Loucy (cell line): ENCODE results near the gene MACF1.

Experiments
- H2AFZ ChIP-seq: fragments of 200-600 bp; sonication (generic); 2 replicates; pipeline ENCODE4 v1.6.0; 2016; ENCODE audit warnings: antibody characterized with exemption, mild to moderate bottlenecking, low read length, moderate library complexity
- H3F3A ChIP-seq: fragments of 200-600 bp; 2 replicates; pipeline ENCODE4 v1.6.0; 2016; ENCODE audit warnings: antibody characterized with exemption, low read depth, mild to moderate bottlenecking
- H3K27me3 ChIP-seq: fragments of 200-600 bp; sonication (generic); 2 replicates; pipeline ENCODE4 v1.6.1; 2014; ENCODE audit warnings: low read length, mild to moderate bottlenecking; ENCODE audit not compliant: insufficient read depth, poor library complexity, severe bottlenecking
- H3K36me3 ChIP-seq: fragments of 200-600 bp; sonication (generic); 2 replicates; pipeline ENCODE4 v1.6.1; 2016; ENCODE audit warnings: low read length; ENCODE audit not compliant: insufficient read depth
- H3K4me1 ChIP-seq: fragments of 200-600 bp; sonication (generic); 2 replicates; pipeline ENCODE4 v1.5.1; 2014; ENCODE audit warnings: low read length, mild to moderate bottlenecking; ENCODE audit not compliant: insufficient read depth, poor library complexity, severe bottlenecking
- H3K4me2 ChIP-seq: fragments of 200-600 bp; sonication (generic); 2 replicates; pipeline ENCODE4 v1.6.0; 2014; ENCODE audit warnings: antibody characterized with exemption, low read length, low read depth, mild to moderate bottlenecking; ENCODE audit not compliant: poor library complexity, severe bottlenecking
- H3K4me3 ChIP-seq: fragments of 200-600 bp; sonication (generic); 2 replicates; pipeline ENCODE4 v1.5.1; 2014; ENCODE audit warnings: low read length, mild to moderate bottlenecking, mixed read lengths; ENCODE audit not compliant: poor library complexity, severe bottlenecking
- H3K79me2 ChIP-seq: fragments of 200-600 bp; sonication (generic); 2 replicates; pipeline ENCODE4 v1.6.1; 2014; ENCODE audit warnings: low read length; ENCODE audit not compliant: insufficient read depth
- H3K9ac ChIP-seq: fragments of 200-600 bp; sonication (generic); 2 replicates; pipeline ENCODE4 v1.6.0; 2014; ENCODE audit warnings: mild to moderate bottlenecking, low read depth, low read length, moderate library complexity; ENCODE audit not compliant: poor library complexity, severe bottlenecking
- H3K9me2 ChIP-seq: fragments of 200-600 bp; sonication (generic); replicated peaks from 2 replicates; pipeline ENCODE4 v1.6.1; 2016; ENCODE audit warnings: low read depth, low read length, mixed read lengths
- H3K9me3 ChIP-seq: fragments of 200-600 bp; sonication (generic); 2 replicates; pipeline ENCODE4 v1.6.1; 2014; ENCODE audit warnings: mild to moderate bottlenecking, antibody characterized with exemption, low read length, low read depth; ENCODE audit not compliant: insufficient read depth
- H4K20me1 ChIP-seq: fragments of 200-600 bp; sonication (generic); 2 replicates; pipeline ENCODE4 v1.6.0; 2014; ENCODE audit warnings: antibody characterized with exemption, low read length, mild to moderate bottlenecking; ENCODE audit not compliant: insufficient read depth, poor library complexity, severe bottlenecking
- EZH2phosphoT487 ChIP-seq: fragments of 200-600 bp; IDR thresholded peaks from 2 replicates; pipeline ENCODE4 v1.6.1; 2018; ENCODE audit warnings: antibody characterized with exemption, mild to moderate bottlenecking, moderate library complexity, borderline replicate concordance
- TF ChIP-seq, protein P1 (sequence below): fragments of 200-600 bp; sonication (generic); conservative IDR thresholded peaks from 2 replicates; pipeline ENCODE4 v1.5.1; 2014; ENCODE audit warnings: mild to moderate bottlenecking, antibody characterized with exemption, low read length

Gene MACF1

GRCh38 chr1:39167632-39168209, 36.8 kb upstream of the MACF1 start:
- H3K4me1 ChIP-seq = peaks cover 15% of the 10 kb centered on the region
- no peaks in the 10 kb centered on the region for H3K36me3 ChIP-seq
- H3F3A ChIP-seq = no peaks in the 10 kb centered on the region
- no peaks in the 10 kb centered on the region for H3K27me3 ChIP-seq
- no peaks in the 10 kb centered on the region for H3K9me3 ChIP-seq
- H3K4me2 ChIP-seq = peak overlapping the region; percentile 41
- H3K4me3 ChIP-seq = no peak overlapping the region
- H2AFZ ChIP-seq = no peak overlapping the region
- H3K9me2 ChIP-seq = no peaks in the 10 kb centered on the region
- no peaks in the 10 kb centered on the region for H4K20me1 ChIP-seq
- no peak overlapping the region for H3K9ac ChIP-seq
- no peak for TF ChIP-seq EZH2phosphoT487
- TF ChIP-seq, protein P1, sequence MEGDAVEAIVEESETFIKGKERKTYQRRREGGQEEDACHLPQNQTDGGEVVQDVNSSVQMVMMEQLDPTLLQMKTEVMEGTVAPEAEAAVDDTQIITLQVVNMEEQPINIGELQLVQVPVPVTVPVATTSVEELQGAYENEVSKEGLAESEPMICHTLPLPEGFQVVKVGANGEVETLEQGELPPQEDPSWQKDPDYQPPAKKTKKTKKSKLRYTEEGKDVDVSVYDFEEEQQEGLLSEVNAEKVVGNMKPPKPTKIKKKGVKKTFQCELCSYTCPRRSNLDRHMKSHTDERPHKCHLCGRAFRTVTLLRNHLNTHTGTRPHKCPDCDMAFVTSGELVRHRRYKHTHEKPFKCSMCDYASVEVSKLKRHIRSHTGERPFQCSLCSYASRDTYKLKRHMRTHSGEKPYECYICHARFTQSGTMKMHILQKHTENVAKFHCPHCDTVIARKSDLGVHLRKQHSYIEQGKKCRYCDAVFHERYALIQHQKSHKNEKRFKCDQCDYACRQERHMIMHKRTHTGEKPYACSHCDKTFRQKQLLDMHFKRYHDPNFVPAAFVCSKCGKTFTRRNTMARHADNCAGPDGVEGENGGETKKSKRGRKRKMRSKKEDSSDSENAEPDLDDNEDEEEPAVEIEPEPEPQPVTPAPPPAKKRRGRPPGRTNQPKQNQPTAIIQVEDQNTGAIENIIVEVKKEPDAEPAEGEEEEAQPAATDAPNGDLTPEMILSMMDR = no peak
- peaks cover 54% of the 10 kb centered on the region for H3K79me2 ChIP-seq

- no peaks in the 10 kb centered on the region for H3F3A ChIP-seq
- TF ChIP-seq, protein P1 = no peak
- no peak for TF ChIP-seq EZH2phosphoT487
- H3K9ac ChIP-seq = no peak overlapping the region
- H3K27me3 ChIP-seq = no peaks in the 10 kb centered on the region
- no peaks in the 10 kb centered on the region for H4K20me1 ChIP-seq
- peak overlapping the region; percentile 41 for H3K4me2 ChIP-seq
- H3K9me3 ChIP-seq = no peaks in the 10 kb centered on the region
- no peak overlapping the region for H3K4me3 ChIP-seq
- no peak overlapping the region for H2AFZ ChIP-seq
- H3K9me2 ChIP-seq = no peaks in the 10 kb centered on the region
- H3K4me1 ChIP-seq = peaks cover 16% of the 10 kb centered on the region
- peaks cover 60% of the 10 kb centered on the region for H3K79me2 ChIP-seq
- H3K36me3 ChIP-seq = no peaks in the 10 kb centered on the region
Measured at GRCh38 chr1:39168301-39169080, 36.0 kb upstream of the MACF1 start.

DNA sequence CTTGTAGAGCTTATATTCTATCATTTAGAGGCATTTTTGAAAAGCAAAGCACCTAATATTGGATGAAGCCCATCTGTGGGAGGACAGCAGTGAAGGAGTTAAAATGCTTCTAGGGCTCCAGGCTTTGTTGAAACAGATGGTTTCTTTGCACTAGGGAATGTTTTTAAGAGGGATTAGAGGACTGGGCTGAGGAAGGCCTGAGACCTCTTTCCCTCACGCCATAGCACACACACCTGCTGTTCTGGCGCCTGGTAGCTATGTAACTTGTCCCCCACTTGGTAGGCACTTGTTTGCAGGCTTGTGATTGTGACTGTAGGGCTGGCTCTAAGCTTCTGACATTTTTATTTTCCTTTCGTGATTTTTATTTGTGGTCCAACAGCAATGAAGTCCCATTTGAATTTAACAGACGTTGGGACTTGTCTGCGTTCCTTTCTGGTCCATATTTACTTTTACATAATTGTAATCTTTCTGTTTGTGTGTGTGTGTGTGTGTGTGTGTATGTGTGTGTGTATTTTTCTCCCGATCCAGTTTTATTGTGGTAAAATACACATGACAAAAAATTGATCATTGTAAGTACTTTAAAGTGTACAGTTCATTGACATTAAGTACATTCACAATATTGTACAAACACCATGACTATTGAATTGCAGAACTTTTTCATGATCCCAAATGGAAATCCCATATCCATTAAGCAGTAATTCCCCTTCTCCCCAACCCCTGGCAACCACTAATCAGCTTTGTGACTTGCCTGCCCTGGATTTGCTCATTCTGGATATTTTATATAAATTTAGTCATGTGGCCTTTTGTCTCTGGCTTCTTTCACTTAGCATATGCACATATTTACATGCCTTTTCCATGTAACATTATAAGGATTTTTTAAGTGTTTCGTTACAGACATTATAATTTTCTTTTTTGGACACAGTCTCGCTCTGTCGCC, 33.5 kb upstream of the MACF1 start:
- Histone ChIP-seq H3K4me1 (peaks cover 14% of the 10 kb centered on the region), H3K79me2 (peaks cover 59% of the 10 kb centered on the region), H3K4me2 (no peak overlapping the region), H3K9me3 (no peaks in the 10 kb centered on the region), H3K4me3 (no peak overlapping the region), H3F3A (no peaks in the 10 kb centered on the region), H3K27me3 (no peaks in the 10 kb centered on the region), H3K9me2 (no peaks in the 10 kb centered on the region), H2AFZ (no peak overlapping the region), H3K36me3 (no peaks in the 10 kb centered on the region), H4K20me1 (no peaks in the 10 kb centered on the region), H3K9ac (no peak overlapping the region)
- TF ChIP-seq, protein P1 = no peak
- no peak for TF ChIP-seq EZH2phosphoT487
